H1 (cell line): Measurements from ENCODE around the gene C19orf47. TPM values are rescaled to one million over a fixed set of nuclear protein-coding genes. Genes with fewer than 3 reads are reported as not detected.

Experiments
- CTCF ChIA-PET: fragments of 300-600 bp; sonication (Branson Sonifier 250); formaldehyde crosslinking; loops from one replicate; lab custom pipeline; 2021; ENCODE audit not compliant: partially characterized antibody; lab: Charles Lee
- POLR2A ChIA-PET: fragments of 300-600 bp; sonication (Branson Sonifier 250); formaldehyde crosslinking; loops from one replicate; lab custom pipeline; 2021; ENCODE audit warnings: inconsistent platforms; ENCODE audit not compliant: partially characterized antibody; lab: Charles Lee
- DNase-seq, 2 experiments: peaks; one replicate each; pipeline versions ENCODE4 v3.0.0 to v3.0.0-alpha.2; 2010 to 2022; ENCODE audit warnings: low spot score in 2 of 2, low read depth in 1 of 2, mixed read lengths in 1 of 2
- FAIRE-seq: peaks from 2 replicates; lab custom pipeline; 2011; peaks lifted over from hg19 to GRCh38; lab: Jason Lieb, UNC
- H2AFZ ChIP-seq: 2 replicates; pipeline ENCODE4 v1.8.1; 2012; ENCODE audit warnings: low read length, inconsistent platforms
- H2AK5ac ChIP-seq: 2 replicates; pipeline ENCODE4 v1.6.1; 2013; ENCODE audit warnings: low read depth, low read length
- H2BK120ac ChIP-seq: replicated peaks from 2 replicates; pipeline ENCODE3; 2013; ENCODE audit warnings: low read depth, low read length, inconsistent platforms
- H2BK12ac ChIP-seq: 2 replicates; pipeline ENCODE4 v1.6.1; 2013; ENCODE audit warnings: low read depth, low read length
- H2BK15ac ChIP-seq: 2 replicates; pipeline ENCODE4 v1.6.1; 2013; ENCODE audit warnings: low read length
- H2BK20ac ChIP-seq: 2 replicates; pipeline ENCODE4 v1.6.1; 2013; ENCODE audit warnings: low read length
- H2BK5ac ChIP-seq: 2 replicates; pipeline ENCODE4 v1.6.1; 2013; ENCODE audit warnings: low read depth, low read length
- H3K14ac ChIP-seq: 2 replicates; pipeline ENCODE4 v1.6.1; 2013; ENCODE audit warnings: inconsistent platforms; ENCODE audit not compliant: insufficient read length
- H3K18ac ChIP-seq: 2 replicates; pipeline ENCODE4 v1.6.1; 2013; ENCODE audit warnings: low read length; ENCODE audit errors: extremely low read depth
- H3K23ac ChIP-seq: 2 replicates; pipeline ENCODE4 v1.6.1; 2013; ENCODE audit warnings: inconsistent platforms; ENCODE audit not compliant: insufficient read length
- H3K23me2 ChIP-seq: 2 replicates; pipeline ENCODE4 v1.6.1; 2013; ENCODE audit warnings: low read depth, low read length
- H3K27ac ChIP-seq: 2 replicates; pipeline ENCODE4 v1.6.1; 2011; ENCODE audit warnings: low read depth, low read length, inconsistent platforms
- H3K27me3 ChIP-seq, 4 experiments: replicated peaks in 1 of 4; 1 replicate in 1 of 4; 2 replicates in 3 of 4; pipeline versions ENCODE4 v1.6.1 to v1.8.1; 2011 to 2013; ENCODE audit warnings: low read length in 3 of 4, mild to moderate bottlenecking in 3 of 4, inconsistent platforms in 2 of 4, mixed read lengths in 2 of 4, moderate library complexity in 1 of 4; ENCODE audit not compliant: control insufficient read depth in 3 of 4, insufficient read depth in 3 of 4; ENCODE audit errors: extremely low read depth in 1 of 4
- H3K36me3 ChIP-seq, 4 experiments: 2 replicates each; pipeline versions ENCODE4 v1.6.1 to v1.8.1; 2011 to 2013; ENCODE audit warnings: mild to moderate bottlenecking in 4 of 4, low read length in 3 of 4, moderate library complexity in 2 of 4, control low read depth in 1 of 4, inconsistent platforms in 1 of 4; ENCODE audit not compliant: insufficient read depth in 4 of 4, control insufficient read depth in 2 of 4
- H3K4ac ChIP-seq: replicated peaks from 2 replicates; pipeline ENCODE3; 2013; ENCODE audit warnings: low read length, low read depth, mixed read lengths, inconsistent platforms; ENCODE audit not compliant: insufficient read length
- H3K4me1 ChIP-seq, 4 experiments: replicated peaks in 1 of 4; 1 replicate in 1 of 4; 2 replicates in 3 of 4; pipeline versions ENCODE4 v1.6.1 to v1.8.1; 2011 to 2013; ENCODE audit warnings: low read length in 3 of 4, inconsistent platforms in 2 of 4, mixed read lengths in 1 of 4; ENCODE audit not compliant: insufficient read depth in 4 of 4, control insufficient read depth in 3 of 4
- H3K4me2 ChIP-seq, 2 experiments: 2 replicates each; pipeline versions ENCODE4 v1.6.1 to v1.8.1; 2011 to 2013; ENCODE audit warnings: low read depth in 2 of 2, low read length in 2 of 2, control low read depth in 1 of 2, inconsistent platforms in 1 of 2, mild to moderate bottlenecking in 1 of 2; ENCODE audit not compliant: insufficient read depth in 1 of 2
- H3K4me3 ChIP-seq, 4 experiments: fragments of 200-600, 300-600 bp in 1 of 4; sonication (generic), shearing (Covaris generic), sonication (Bioruptor Twin) in 1 of 4; 2 replicates each; pipeline versions ENCODE4 v1.5.1 to v1.8.1; 2011 to 2016; ENCODE audit warnings: low read length in 4 of 4, low read depth in 3 of 4, control low read depth in 2 of 4, inconsistent platforms in 2 of 4, mild to moderate bottlenecking in 2 of 4, mixed read lengths in 1 of 4, moderate library complexity in 1 of 4; ENCODE audit not compliant: insufficient read depth in 2 of 4; ENCODE audit errors: extremely low read depth in 1 of 4
- H3K56ac ChIP-seq: replicated peaks from 2 replicates; pipeline ENCODE3; 2013; ENCODE audit warnings: low read depth, mild to moderate bottlenecking, mixed read lengths, low read length, inconsistent platforms; ENCODE audit not compliant: insufficient read length
- H3K79me1 ChIP-seq: 2 replicates; pipeline ENCODE4 v1.6.1; 2013; ENCODE audit warnings: low read depth, low read length, control low read depth
- H3K79me2 ChIP-seq, 2 experiments: 2 replicates each; pipeline versions ENCODE4 v1.6.1 to v1.8.1; 2012 to 2013; ENCODE audit warnings: low read length in 2 of 2, mild to moderate bottlenecking in 2 of 2, inconsistent platforms in 1 of 2; ENCODE audit not compliant: insufficient read depth in 2 of 2, control insufficient read depth in 1 of 2
- H3K9ac ChIP-seq, 4 experiments: replicated peaks in 1 of 4; 1 replicate in 1 of 4; 2 replicates in 3 of 4; pipeline versions ENCODE4 v1.6.1 to v1.8.1; 2011 to 2013; ENCODE audit warnings: low read depth in 3 of 4, low read length in 3 of 4, control low read depth in 2 of 4, mild to moderate bottlenecking in 2 of 4, moderate library complexity in 2 of 4, inconsistent platforms in 1 of 4; ENCODE audit errors: extremely low read depth in 1 of 4
- H3K9me3 ChIP-seq, 2 experiments: 2 replicates each; pipeline versions ENCODE4 v1.6.1 to v1.8.1; 2012 to 2013; ENCODE audit warnings: mild to moderate bottlenecking in 2 of 2, moderate library complexity in 2 of 2, control low read depth in 1 of 2, inconsistent platforms in 1 of 2, low read depth in 1 of 2, low read length in 1 of 2, mixed read lengths in 1 of 2; ENCODE audit not compliant: insufficient read depth in 2 of 2
- H4K20me1 ChIP-seq, 2 experiments: replicated peaks in 1 of 2; 2 replicates each; pipeline versions ENCODE3 to v1.8.1; 2011 to 2013; ENCODE audit warnings: inconsistent platforms in 2 of 2, low read length in 2 of 2, mild to moderate bottlenecking in 1 of 2; ENCODE audit not compliant: insufficient read depth in 2 of 2, control insufficient read depth in 1 of 2
- H4K5ac ChIP-seq: 2 replicates; pipeline ENCODE4 v1.6.1; 2013; ENCODE audit warnings: low read length, low read depth, mixed read lengths, inconsistent platforms; ENCODE audit not compliant: insufficient read length
- H4K8ac ChIP-seq: 2 replicates; pipeline ENCODE4 v1.8.0; 2013; ENCODE audit warnings: mild to moderate bottlenecking, moderate library complexity, low read length, inconsistent platforms; ENCODE audit not compliant: insufficient read depth; ENCODE audit errors: extremely low read depth
- H4K91ac ChIP-seq: replicated peaks from 2 replicates; pipeline ENCODE3; 2013; ENCODE audit warnings: low read length, mixed read lengths, inconsistent platforms; ENCODE audit not compliant: insufficient read length
- ASH2L ChIP-seq: fragments of 200-600, 300-600 bp; sonication (generic); IDR thresholded peaks from one replicate; pipeline ENCODE4 v1.7.1; 2017; ENCODE audit warnings: low read length
- ATF2 ChIP-seq: IDR thresholded peaks from 2 replicates; pipeline ENCODE4 v1.6.1; 2012; ENCODE audit warnings: low read length, inconsistent platforms
- BACH1 ChIP-seq: IDR thresholded peaks from 2 replicates; pipeline ENCODE4 v1.6.1; 2012; ENCODE audit warnings: low read length, improper control_type of control experiment
- CREB1 ChIP-seq: IDR thresholded peaks from 2 replicates; pipeline ENCODE4 v1.6.1; 2012; ENCODE audit warnings: inconsistent platforms
- MAFK ChIP-seq: IDR thresholded peaks from 2 replicates; pipeline ENCODE4 v1.6.1; 2012; ENCODE audit warnings: low read depth, mild to moderate bottlenecking, improper control_type of control experiment, low read length
- NRF1 ChIP-seq: IDR thresholded peaks from 2 replicates; pipeline ENCODE4 v1.6.1; 2011; ENCODE audit warnings: mild to moderate bottlenecking, low read depth, low read length, improper control_type of control experiment
- POU5F1 ChIP-seq: IDR thresholded peaks from 2 replicates; pipeline ENCODE4 v1.6.1; 2011; ENCODE audit warnings: low read depth, mild to moderate bottlenecking, low read length, moderate library complexity
- RFX5 ChIP-seq: IDR thresholded peaks from 2 replicates; pipeline ENCODE4 v1.6.1; 2011; ENCODE audit warnings: low read depth, low read length, improper control_type of control experiment, borderline replicate concordance
- SAP30 ChIP-seq: fragments of 300-600 bp; sonication (generic); IDR thresholded peaks from 2 replicates; pipeline ENCODE4 v1.7.1; 2012; ENCODE audit warnings: low read length, moderate library complexity, mild to moderate bottlenecking, inconsistent platforms; ENCODE audit not compliant: insufficient read depth, insufficient replicate concordance
- SIX5 ChIP-seq: IDR thresholded peaks from 2 replicates; pipeline ENCODE4 v1.6.1; 2011; ENCODE audit warnings: mild to moderate bottlenecking, low read depth, low read length
- SP1 ChIP-seq: IDR thresholded peaks from 2 replicates; pipeline ENCODE4 v1.6.1; 2011; ENCODE audit warnings: low read depth, low read length
- SRF ChIP-seq: IDR thresholded peaks from 2 replicates; pipeline ENCODE4 v1.6.1; 2011; ENCODE audit warnings: mild to moderate bottlenecking, low read depth, low read length, moderate library complexity
- SUZ12 ChIP-seq: fragments of 200-600 bp; sonication (generic); IDR thresholded peaks from 2 replicates; pipeline ENCODE4 v1.6.1; 2012; ENCODE audit warnings: mild to moderate bottlenecking, inconsistent platforms, low read length, moderate library complexity, mixed read lengths
- TAF1 ChIP-seq: IDR thresholded peaks from 2 replicates; pipeline ENCODE4 v1.6.1; 2011; ENCODE audit warnings: mild to moderate bottlenecking, low read depth, low read length
- WGBS, 2 experiments: shearing (Covaris generic) in 1 of 2; methylation state at CpG; one replicate each; pipeline versions ENCODE4 v1.1.6 to v1.1.7; 2013 to 2015; ENCODE audit warnings: low lambda C conversion rate in 2 of 2, mixed read lengths in 2 of 2, inconsistent platforms in 1 of 2, low coverage in 1 of 2, missing lambda C conversion rate in 1 of 2; ENCODE audit not compliant: insufficient replicate concordance in 2 of 2, insufficient coverage in 1 of 2, insufficient read length in 1 of 2; ENCODE audit errors: extremely low coverage in 1 of 2, missing lambda C conversion rate in 1 of 2; 5-methylcytosine and 5-hydroxymethylcytosine counted together
- polyA plus RNA-seq, 7 experiments: library from polyadenylated mRNA; depleted of rRNA in 3 of 7; stranded (reverse) in 5 of 7; unstranded in 2 of 7; fragments of >200 nt in 5 of 7; fragments of 200-250 nt in 2 of 7; gene quantifications; 1 replicate in 5 of 7; 2 replicates in 1 of 7; 4 replicates in 1 of 7; pipeline versions ENCODE4 v1.2.1 to v1.2.3, GENCODE V29; 2011 to 2013; ENCODE audit warnings: missing spikeins in 2 of 7, mixed read lengths in 2 of 7
- total RNA-seq: library from RNA; stranded (reverse); fragmentation: NEBNext Ultra II Directional; extraction: Animal tissue kit (Norgen Biotek cat#: 25700); gene quantifications from 2 replicates; pipeline ENCODE4 v1.2.1, GENCODE V29; 2021

Gene C19orf47
- total and polyA plus RNA-seq, 2 of the 8 experiments (the other 6 are each of a cell fraction or from before 2014, with no cell fraction given) = 17.8 to 27.3 TPM

DNA sequence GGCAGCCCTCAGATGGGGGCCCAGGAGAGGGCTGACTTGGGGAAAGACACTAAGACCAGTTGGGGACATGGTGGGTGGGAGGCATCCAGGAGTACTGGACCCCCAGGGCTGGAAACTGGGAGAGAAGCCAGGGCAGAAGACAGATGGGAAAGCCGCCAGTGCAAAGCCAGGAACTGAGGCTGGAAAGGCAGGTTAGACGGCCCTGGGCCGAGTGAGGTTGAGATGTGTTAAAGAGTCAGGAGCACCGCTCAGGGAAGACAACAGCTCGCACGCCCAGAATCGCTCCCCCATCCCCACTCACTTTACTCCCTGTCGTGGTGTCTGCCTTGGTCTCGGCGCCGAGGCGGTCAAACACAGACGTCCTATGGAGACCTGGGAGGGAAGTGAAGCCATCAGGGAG, 24.5 kb downstream of the C19orf47 start:
- no peaks in the 10 kb centered on the region for H3K4me1 ChIP-seq
- peaks cover 0 to 3% of the 10 kb centered on the region in 2 experiments for H4K20me1 ChIP-seq
- no peak overlapping the region for H3K56ac ChIP-seq
- FAIRE-seq (no peak), DNase-seq (no peak)
- no peak overlapping the region for H3K4ac ChIP-seq
- H4K8ac ChIP-seq = no peak overlapping the region
- 93% methylated on average over 13 of the region's 13 CpGs; no CpG with 5 or more reads in 1 of the 2 experiments for WGBS, 2 experiments
- H2BK5ac ChIP-seq = no peak overlapping the region
- H3K4me3 ChIP-seq = no peak overlapping the region
- H3K18ac ChIP-seq = no peak overlapping the region
- H3K14ac ChIP-seq = no peak overlapping the region
- no peak overlapping the region for H4K91ac ChIP-seq
- H3K23me2 ChIP-seq = no peaks in the 10 kb centered on the region
- no peak overlapping the region for H4K5ac ChIP-seq
- peaks cover 8 to 36% (median 26%) of the 10 kb centered on the region in 4 experiments; a peak in 7 of 8 replicates for H3K36me3 ChIP-seq
- no peak overlapping the region for H3K4me2 ChIP-seq
- H3K9ac ChIP-seq = no peak overlapping the region
- H2BK120ac ChIP-seq = no peak overlapping the region
- H2BK15ac ChIP-seq = no peak overlapping the region
- no peak overlapping the region for H2BK12ac ChIP-seq
- no peak overlapping the region for H3K27ac ChIP-seq
- no peak overlapping the region for H3K23ac ChIP-seq
- H3K79me2 ChIP-seq = no peaks in the 10 kb centered on the region
- ChIA-PET POLR2A (interaction anchor here (1.5 kb wide), 1 partner anchor 8 kb away, joined by 5 read pairs; no protein-coding TSS in a partner anchor), CTCF (interaction anchor here (0.6 to 0.8 kb wide), 2 partner anchors 8 to 153 kb away, joined by 3 to 5 read pairs; no protein-coding TSS in a partner anchor)
- H3K27me3 ChIP-seq = no peaks in the 10 kb centered on the region; a peak in 1 of 7 replicates
- no peak overlapping the region for H2AK5ac ChIP-seq
- H3K9me3 ChIP-seq = no peaks in the 10 kb centered on the region
- no peak overlapping the region for H2AFZ ChIP-seq
- H2BK20ac ChIP-seq = no peak overlapping the region
- no peaks in the 10 kb centered on the region for H3K79me1 ChIP-seq
- TF ChIP-seq POU5F1 (no peak), MAFK (no peak), RFX5 (no peak), NRF1 (no peak), SUZ12 (no peak), SIX5 (no peak), ASH2L (no peak), ATF2 (no peak), SAP30 (no peak), SP1 (no peak), CREB1 (no peak), BACH1 (no peak), SRF (no peak), TAF1 (no peak)
